Adipocyte (in vitro differentiated cells): ENCODE results near the gene DLGAP3.
"Not testable (repeated sequence)": the region's sequence is repeated elsewhere in the genome, so short reads cannot be mapped to it uniquely, and the experiment has no call there.

Experiments
- DNase-seq: peaks from one replicate; pipeline ENCODE4 v3.0.0-alpha.2; 2015; ENCODE audit warnings: low read depth
- H3K27me3 ChIP-seq: replicated peaks from 2 replicates; pipeline ENCODE4 v1.7.0; 2013; ENCODE audit warnings: mild to moderate bottlenecking, low read length, moderate library complexity; ENCODE audit not compliant: control insufficient read depth, insufficient read depth
- H3K36me3 ChIP-seq: 2 replicates; pipeline ENCODE4 v1.7.0; 2013; ENCODE audit warnings: low read length, mild to moderate bottlenecking, moderate library complexity; ENCODE audit not compliant: control insufficient read depth, insufficient read depth, severe bottlenecking
- H3K4me1 ChIP-seq: 2 replicates; pipeline ENCODE4 v1.7.0; 2013; ENCODE audit warnings: mild to moderate bottlenecking, low read length, moderate library complexity; ENCODE audit not compliant: control insufficient read depth, insufficient read depth
- H3K4me3 ChIP-seq: 2 replicates; pipeline ENCODE4 v1.7.0; 2013; ENCODE audit warnings: mild to moderate bottlenecking, low read length, moderate library complexity
- H3K9ac ChIP-seq: 2 replicates; pipeline ENCODE4 v1.7.0; 2013; ENCODE audit warnings: mild to moderate bottlenecking, low read length, moderate library complexity
- H3K9me3 ChIP-seq: 2 replicates; pipeline ENCODE4 v1.7.0; 2013; ENCODE audit warnings: mild to moderate bottlenecking, low read length, moderate library complexity; ENCODE audit not compliant: control insufficient read depth

Gene DLGAP3

DNA sequence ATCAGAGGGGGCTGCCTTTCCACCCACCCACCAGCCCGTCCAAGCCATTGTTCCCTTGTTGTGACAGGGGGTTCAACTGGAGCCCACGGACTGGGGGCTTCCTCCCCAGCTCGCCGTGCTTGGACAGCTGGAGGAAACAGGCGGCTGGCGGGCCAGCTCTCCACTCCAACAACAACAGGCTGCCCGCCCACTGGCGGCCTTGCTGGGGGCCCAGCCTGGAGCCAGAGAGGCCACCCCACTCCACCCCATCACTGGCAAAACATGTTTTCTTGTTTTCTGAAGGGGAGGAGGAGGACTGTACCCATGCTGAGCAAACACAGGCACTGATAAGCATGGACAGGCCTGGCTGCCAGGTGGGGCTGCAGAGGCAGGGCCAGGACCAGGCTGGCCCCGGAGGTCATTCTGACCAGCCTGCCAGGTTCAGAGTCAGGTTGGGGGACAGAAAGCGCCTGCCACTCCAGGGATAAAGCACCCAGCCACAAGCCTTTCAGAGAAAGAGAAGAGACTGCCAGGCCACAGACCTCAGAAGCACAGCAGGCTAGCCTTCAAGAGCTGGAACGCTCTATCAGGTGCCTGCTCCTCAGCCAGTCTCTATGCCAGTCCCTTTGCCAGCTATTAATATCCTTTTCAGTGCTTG, 103.9 kb downstream of the DLGAP3 start:
- H3K9ac ChIP-seq, result no peak overlapping the region
- H3K27me3 ChIP-seq, result no peaks in the 10 kb centered on the region
- DNase-seq, result no peak
- no peak overlapping the region for H3K4me3 ChIP-seq
- H3K9me3 ChIP-seq, result no peaks in the 10 kb centered on the region
- H3K4me1 ChIP-seq, result peaks cover 8% of the 10 kb centered on the region
- no peaks in the 10 kb centered on the region for H3K36me3 ChIP-seq

- no peaks in the 10 kb centered on the region for H3K36me3 ChIP-seq
- no peak overlapping the region for H3K4me3 ChIP-seq
- no peaks in the 10 kb centered on the region for H3K9me3 ChIP-seq
- no peaks in the 10 kb centered on the region for H3K27me3 ChIP-seq
- H3K9ac ChIP-seq, result no peak overlapping the region
- no peak for DNase-seq
- peaks cover 8% of the 10 kb centered on the region for H3K4me1 ChIP-seq
These were observed 104.5 kb downstream of the DLGAP3 start for GRCh38 chr1:34824817-34825454.

GRCh38 chr1:34822202-34822601, 107.2 kb downstream of the DLGAP3 start:
- Histone ChIP-seq H3K27me3 (no peaks in the 10 kb centered on the region), H3K9me3 (no peaks in the 10 kb centered on the region)
- DNase-seq, result no peak

DNA sequence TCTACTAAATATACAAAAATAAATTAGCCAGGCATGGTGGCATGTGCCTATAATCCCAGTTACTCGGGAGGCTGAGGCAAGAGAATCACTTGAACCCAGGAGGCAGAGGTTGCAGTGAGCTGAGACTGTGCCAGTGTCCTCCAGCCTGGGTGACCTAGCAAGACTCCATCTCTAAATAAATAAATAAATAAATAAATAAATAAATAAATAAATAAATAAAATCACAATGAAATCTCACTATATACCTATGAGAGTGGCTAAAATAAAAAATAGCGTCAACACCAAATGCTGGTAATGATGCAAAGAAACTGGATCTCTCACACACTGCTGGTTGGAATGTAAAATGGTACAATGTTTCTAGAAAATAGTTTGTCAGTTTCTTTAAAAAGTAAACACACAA, 110.6 kb downstream of the DLGAP3 start:
- not testable (repeated sequence) for H3K4me3 ChIP-seq, H3K9ac ChIP-seq, DNase-seq, H3K27me3 ChIP-seq, H3K4me1 ChIP-seq, H3K36me3 ChIP-seq, H3K9me3 ChIP-seq

More at GRCh38 chr1:34822202-34822601, 107.2 kb downstream of the DLGAP3 start:
- Histone ChIP-seq H3K36me3 (no peaks in the 10 kb centered on the region), H3K4me3 (no peak overlapping the region), H3K9ac (no peak overlapping the region), H3K4me1 (no peaks in the 10 kb centered on the region)

DNA sequence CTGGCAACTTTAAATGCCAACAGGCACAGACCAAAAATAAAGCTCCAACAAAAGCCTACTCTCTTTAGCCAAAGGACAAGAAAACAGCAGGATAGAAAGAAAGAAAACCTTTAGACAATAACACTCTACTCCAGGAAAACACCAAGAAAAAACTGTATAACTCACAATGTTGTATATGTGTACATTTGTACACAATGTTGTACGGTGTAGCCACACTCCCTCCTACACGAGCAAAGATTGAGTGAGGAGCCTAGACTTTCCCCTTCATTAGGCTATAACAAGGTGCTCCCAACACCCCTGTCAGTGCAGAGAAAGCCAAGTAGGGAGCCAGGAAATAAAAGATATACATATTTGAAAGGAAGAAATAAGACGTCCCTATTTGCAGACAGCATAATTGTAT, 112.7 kb downstream of the DLGAP3 start:
- H3K27me3 ChIP-seq, result no peaks in the 10 kb centered on the region
- no peak overlapping the region for H3K9ac ChIP-seq
- no peaks in the 10 kb centered on the region for H3K36me3 ChIP-seq
- DNase-seq, result no peak
- no peaks in the 10 kb centered on the region for H3K9me3 ChIP-seq
- H3K4me1 ChIP-seq, result no peaks in the 10 kb centered on the region
- no peak overlapping the region for H3K4me3 ChIP-seq

DNA sequence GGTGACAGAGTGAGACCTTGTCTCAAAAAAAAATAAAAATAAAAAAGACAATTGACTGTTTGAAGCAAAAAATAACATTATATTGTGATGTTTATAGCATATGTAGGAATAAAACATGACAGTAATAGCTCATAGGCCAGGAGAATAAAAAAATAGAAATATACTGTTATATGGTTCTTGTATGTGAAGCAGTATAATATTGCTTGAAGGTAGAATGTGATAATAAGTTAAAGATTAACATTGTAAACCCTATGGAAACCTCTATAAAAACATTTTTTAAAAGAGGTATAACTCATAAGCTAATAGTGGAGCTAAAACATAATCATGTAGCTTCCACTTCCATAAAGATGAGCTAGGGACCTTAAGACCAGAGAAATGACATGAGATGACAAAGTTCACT, 113.1 kb downstream of the DLGAP3 start:
- Histone ChIP-seq H3K4me1 (no peaks in the 10 kb centered on the region), H3K27me3 (no peaks in the 10 kb centered on the region), H3K9ac (no peak overlapping the region), H3K4me3 (no peak overlapping the region), H3K36me3 (no peaks in the 10 kb centered on the region), H3K9me3 (no peaks in the 10 kb centered on the region)
- DNase-seq, result no peak
